T-helper 22 cell (primary cell): ENCODE results near the gene XPC.
A peak's percentile ranks its signal among the peaks of the same experiment; 100 is the strongest.

ENCODE experiments used
- DNase-seq: peaks from one replicate; pipeline ENCODE4 v3.0.0-alpha.2; 2020; ENCODE audit warnings: low read depth

Gene XPC

GRCh38 chr3:14208168-14208567 is 29.8 kb upstream of the XPC start:
- DNase-seq, result no peak

DNA sequence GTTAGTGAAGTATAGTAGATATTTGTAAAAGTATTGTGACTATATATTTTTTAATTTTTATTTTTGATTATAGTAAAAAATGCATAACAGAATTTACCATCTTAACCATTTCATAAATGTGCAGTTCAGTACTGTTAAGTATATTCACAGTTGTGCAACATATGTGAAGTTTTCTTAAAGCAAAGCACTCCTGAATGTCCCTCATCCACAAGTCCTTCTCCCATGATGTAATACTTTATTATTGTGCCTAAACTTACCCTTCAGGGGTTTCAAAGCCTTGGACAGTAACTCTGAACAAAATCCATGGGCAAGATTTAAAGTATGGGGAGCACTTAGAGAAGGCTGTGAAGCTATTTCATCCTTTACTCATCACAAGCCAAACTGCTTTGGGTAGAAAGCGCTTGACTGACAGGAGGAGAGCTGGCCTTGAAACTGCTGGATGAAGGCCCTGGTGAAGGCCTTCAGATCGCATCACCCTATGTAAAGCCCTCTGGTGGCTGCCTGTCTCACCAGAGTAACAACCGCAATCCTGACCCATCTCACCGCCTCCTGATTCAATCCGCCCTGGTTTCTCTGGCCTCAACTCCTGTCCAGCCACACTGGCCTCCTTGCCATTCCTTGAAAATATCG is 28.3 kb upstream of the XPC start:
- no peak for DNase-seq

GRCh38 chr3:14204515-14205284 is 26.3 kb upstream of the XPC start:
- no peak for DNase-seq

DNA sequence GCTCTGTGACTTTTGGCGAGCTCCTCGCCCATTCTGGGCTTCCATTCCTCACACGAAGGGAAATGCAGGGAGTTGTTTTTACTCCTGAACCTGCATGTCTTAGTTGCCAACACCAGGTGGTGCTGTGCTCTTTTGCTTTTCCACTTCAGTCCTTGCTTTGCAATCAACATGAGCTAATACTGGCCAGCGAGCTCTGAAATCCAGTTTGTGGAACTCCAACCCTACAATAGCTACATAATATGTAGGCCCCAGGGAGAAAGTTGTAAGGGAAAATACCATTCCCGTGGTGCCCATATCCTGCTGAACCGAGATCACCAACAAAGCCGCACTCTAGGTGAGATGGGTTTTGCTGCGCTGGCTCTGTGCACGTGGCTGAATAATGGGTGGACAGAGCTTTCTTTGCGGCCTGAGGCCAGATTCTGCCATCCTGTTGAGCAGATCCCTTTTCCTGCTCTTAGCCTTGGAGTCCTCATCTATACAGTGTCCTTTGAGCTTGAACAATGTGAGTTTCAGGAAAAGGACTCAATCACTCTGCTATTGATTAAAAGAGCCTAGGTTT is 25.2 kb upstream of the XPC start:
- no peak for DNase-seq

- no peak for DNase-seq
Observed at GRCh38 chr3:14202874-14203520, 24.6 kb upstream of the XPC start.

GRCh38 chr3:14201940-14202684 is 23.7 kb upstream of the XPC start:
- no peak for DNase-seq

DNA sequence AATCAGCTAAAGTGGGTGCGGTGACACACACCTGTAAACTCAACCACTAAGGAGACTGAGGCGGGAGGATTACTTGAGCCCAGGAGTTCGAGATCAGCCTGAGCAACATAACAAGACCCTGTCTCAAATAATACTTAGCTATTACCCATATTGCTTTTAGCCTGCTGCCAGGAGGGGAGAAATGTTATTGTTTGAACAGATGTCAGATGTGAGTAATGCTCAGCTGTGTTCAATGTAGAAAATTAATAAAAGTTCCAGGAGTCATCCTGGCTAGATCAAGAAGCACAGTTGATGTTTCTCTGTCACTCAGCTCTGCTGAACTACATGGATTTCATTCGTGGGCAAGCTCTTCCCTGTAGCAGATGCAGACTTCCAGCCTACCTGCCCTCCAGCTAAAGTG is 22.4 kb upstream of the XPC start:
- no peak for DNase-seq

- DNase-seq, result no peak
Observed at GRCh38 chr3:14200276-14200675, 21.9 kb upstream of the XPC start.

- no peak for DNase-seq
Observed at GRCh38 chr3:14199641-14200040, 21.2 kb upstream of the XPC start.

DNA sequence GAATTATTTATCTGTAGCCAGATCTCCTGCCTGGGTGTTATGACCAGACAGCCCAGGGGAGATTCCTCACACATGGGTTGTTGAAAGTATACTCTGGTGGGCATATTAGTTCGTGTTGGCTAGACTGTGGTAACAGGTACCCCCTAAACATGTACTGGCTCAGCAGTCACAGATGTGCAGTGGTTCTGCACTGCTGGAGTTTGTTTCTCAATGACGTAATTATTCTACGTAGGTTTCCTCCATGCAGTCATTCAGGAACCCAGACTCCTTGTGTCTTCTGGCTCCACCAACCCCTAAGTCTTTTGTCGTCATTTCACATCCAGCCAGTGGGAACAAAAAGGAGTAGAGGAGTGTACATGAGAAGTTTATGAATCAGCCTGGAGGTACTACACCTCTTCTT is 16.5 kb upstream of the XPC start:
- no peak for DNase-seq

GRCh38 chr3:14188041-14188754 is 9.8 kb upstream of the XPC start:
- no peak for DNase-seq

- no peak for DNase-seq
Observed at GRCh38 chr3:14186854-14187458, 8.6 kb upstream of the XPC start.

- no peak for DNase-seq
Observed at GRCh38 chr3:14183015-14183577, 4.7 kb upstream of the XPC start.

DNA sequence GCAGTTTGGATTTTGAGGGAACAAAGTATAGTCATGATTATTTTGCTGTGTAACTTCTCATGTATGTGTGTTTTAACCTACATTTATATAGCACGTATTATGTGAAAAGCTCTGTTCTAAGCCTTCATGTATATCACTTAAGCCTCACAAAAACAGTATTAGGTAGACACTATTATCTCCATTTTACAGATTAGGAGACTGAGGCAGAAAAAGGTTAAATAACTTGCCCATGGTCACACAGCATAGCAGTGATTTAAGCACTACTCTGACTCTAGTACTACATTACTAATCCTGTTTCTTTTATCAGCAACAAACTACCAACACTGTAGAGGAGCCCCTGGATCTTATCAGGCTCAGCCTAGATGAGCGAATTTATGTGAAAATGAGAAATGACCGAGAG is 2.9 kb upstream of the XPC start:
- DNase-seq, result no peak

DNA sequence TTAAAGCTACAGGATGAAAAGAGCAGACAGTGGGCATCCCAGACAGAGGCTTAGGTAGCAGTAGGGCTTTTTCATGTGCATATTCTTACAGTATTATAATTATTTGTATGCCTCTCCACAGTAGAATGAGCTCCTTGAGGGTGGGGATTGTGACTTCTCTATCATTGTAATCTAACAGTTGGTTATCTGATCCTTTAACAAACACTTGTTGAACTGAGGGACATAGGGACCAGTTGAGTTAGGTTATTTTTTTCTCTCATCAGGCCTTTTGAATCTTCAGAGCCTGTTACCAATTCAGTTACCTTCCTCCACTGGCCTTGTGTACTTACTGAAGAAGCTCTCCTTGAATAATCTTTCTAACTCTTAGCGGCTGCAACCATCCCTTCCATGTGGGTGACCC is 1.4 kb upstream of the XPC start:
- DNase-seq, result no peak

GRCh38 chr3:14179114-14179465 is 689 bp upstream of the XPC start:
- no peak for DNase-seq

DNA sequence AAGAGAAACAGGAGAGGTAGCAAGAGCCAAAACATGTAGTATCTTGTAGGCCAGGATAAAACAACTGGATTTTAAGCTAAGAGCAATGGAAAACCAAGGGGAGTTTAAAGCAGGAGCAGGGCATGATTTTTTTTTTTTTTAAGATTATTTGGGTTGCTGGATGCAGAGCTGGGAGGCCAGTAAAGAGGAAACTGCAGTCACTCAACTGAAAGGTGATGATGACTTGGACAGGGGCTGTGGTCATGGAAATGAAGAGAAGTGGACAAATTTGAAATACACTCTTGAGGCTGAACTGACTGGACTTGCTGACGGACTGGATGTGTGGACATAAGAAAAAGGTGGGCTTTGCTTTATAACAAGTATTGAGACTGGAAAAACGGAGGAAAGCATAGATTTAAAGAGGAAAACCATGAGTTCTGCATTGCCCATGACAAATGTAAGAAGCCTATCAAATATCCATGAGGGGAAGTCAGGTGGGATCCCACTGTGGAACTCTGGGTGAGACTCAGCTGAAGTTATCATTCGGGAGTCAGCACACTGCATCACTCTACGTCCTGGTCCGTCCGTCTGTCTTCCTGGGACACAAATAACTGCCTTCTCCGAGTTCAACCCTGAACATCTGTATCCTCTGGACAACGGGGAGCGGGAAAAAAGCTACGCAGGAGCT is 688 bp downstream of the XPC start:
- DNase-seq, result no peak

DNA sequence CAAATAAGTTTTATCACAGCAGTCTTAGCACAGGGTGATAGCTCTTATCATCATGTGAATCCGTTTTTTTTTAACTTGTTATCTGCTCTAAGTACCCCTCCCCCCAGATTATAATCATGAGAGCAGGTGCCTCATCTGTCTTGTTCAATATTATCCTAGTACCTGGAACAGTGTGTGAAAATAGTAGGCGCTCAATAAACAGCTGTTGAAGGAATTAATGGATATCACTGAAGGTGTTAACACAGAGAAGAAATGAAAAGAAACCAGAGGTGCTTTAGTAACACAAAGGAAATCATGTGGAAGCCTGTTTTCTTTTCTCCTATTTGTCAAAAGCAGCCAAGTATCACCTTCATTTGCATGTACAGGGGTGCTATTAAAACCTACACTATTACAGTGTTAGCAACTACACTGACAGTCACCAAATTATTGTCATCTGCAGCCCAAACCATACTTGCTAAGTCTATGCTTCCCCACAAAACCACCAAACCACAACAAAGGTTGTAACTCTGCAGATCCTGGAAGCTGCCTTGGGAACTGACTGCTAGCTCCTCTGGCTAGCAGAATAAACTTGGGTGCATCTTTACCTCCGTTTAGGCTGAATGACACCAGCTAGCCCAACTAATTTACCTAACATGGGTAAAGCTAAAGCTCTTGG is 2.9 kb downstream of the XPC start:
- DNase-seq, result peak; percentile 62

GRCh38 chr3:14174483-14174882 is 3.9 kb downstream of the XPC start:
- no peak for DNase-seq

DNA sequence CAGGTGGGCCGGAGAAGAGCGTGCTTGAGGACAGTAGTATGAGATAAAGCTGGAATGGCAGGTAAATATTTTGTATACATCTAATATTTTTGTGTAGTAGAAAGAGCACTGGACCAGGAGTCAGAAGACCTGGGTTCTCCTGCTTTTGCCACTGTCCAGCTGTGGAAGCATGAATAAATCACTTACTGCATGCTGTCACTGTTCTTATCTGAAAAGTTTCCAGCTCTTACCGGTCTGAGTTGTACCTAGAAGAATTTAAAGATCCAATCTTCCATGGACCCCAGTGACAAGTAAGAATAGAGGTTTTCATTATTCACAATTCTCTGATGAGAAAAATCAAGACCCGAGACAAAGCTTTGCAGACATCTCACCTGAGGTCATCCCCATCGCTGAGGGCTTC is 5.9 kb downstream of the XPC start:
- DNase-seq, result no peak
